ENCODE measurements around the gene CPLX1. TPM values are rescaled to one million over a fixed set of nuclear protein-coding genes. Genes with fewer than 3 reads are reported as not detected.

The CPLX1 gene
- total and polyA plus RNA-seq, 2 donors (not counting 1 experiment from before 2014, with no cell fraction given), result 0.03 to 0.66 TPM

DNA sequence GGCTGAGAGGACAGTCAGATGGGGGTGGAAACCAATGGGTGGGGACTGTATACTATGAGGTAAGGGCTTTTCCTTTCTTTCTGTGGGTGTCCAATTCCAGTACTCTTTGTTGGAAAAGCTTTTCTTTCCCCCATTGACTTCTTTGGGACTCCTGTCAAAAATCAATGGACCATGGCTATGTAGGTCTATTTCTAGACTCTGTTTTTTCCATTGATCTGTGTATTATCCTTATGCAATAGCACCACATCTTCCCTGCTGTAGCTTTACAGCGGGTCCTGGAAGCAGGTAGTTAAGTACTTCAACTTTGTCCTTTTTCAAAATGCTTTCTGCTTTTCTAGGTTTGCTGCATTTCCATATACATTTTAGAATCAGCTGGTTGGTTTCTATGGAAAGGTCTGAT is 11.8 kb upstream of the CPLX1 start:
- TF ChIP-seq CTCF (conservative IDR thresholded peaks at IDR 0.05 in 1 of 2, IDR thresholded peaks at IDR 0.05 in 1 of 2; ENCODE audit: low read depth in 1 of 2, low read length in 2 of 2) (no peak), EZH2 (IDR thresholded peaks at IDR 0.05; ENCODE audit: low read length, missing control alignments) (no peak)
- DNase-seq (ENCODE audit: low read depth in 2 of 2), result no peak

GRCh38 chr4:836750-837301 is 10.9 kb upstream of the CPLX1 start:
- Histone ChIP-seq H2AFZ (ENCODE audit: low read length) (no peak overlapping the region), H3K4me2 (ENCODE audit: extremely low read depth, insufficient read depth, low read length) (no peak overlapping the region), H3K9me3 (ENCODE audit: control insufficient read depth, insufficient read depth, low read depth, low read length) (no peaks in the 10 kb centered on the region), H4K20me1 (ENCODE audit: control insufficient read depth, extremely low read depth, insufficient read depth, low read length) (no peaks in the 10 kb centered on the region), H3K4me1 (ENCODE audit: control insufficient read depth, extremely low read depth, insufficient read depth, low read length) (no peaks in the 10 kb centered on the region), H3K27me3 (ENCODE audit: control insufficient read depth, insufficient read depth, low read length) (no peaks in the 10 kb centered on the region), H3K27ac (ENCODE audit: insufficient read depth, low read length) (no peak overlapping the region), H3K9ac (ENCODE audit: insufficient read depth, low read length) (no peak overlapping the region), H3K36me3 (ENCODE audit: control insufficient read depth, insufficient read depth, low read length) (no peaks in the 10 kb centered on the region), H3K4me3 (replicated peaks in 1 of 4; ENCODE audit: control extremely low read depth in 1 of 4, insufficient read depth in 1 of 4, low read depth in 3 of 4, low read length in 4 of 4) (no peak overlapping the region), H3K79me2 (ENCODE audit: control insufficient read depth, insufficient read depth, low read length) (no peaks in the 10 kb centered on the region)
- TF ChIP-seq EZH2 (IDR thresholded peaks at IDR 0.05; ENCODE audit: low read length, missing control alignments) (no peak), CTCF (conservative IDR thresholded peaks at IDR 0.05 in 1 of 2, IDR thresholded peaks at IDR 0.05 in 1 of 2; ENCODE audit: low read depth in 1 of 2, low read length in 2 of 2) (no peak)
- DNase-seq (ENCODE audit: low read depth in 2 of 2), result no peak

More for the DNA sequence above, 11.8 kb upstream of the CPLX1 start:
- H3K27me3 ChIP-seq (ENCODE audit: control insufficient read depth, insufficient read depth, low read length), result no peaks in the 10 kb centered on the region
- no peak overlapping the region for H3K4me3 ChIP-seq (replicated peaks in 1 of 4; ENCODE audit: control extremely low read depth in 1 of 4, insufficient read depth in 1 of 4, low read depth in 3 of 4, low read length in 4 of 4)
- H2AFZ ChIP-seq (ENCODE audit: low read length), result no peak overlapping the region
- H3K4me1 ChIP-seq (ENCODE audit: control insufficient read depth, extremely low read depth, insufficient read depth, low read length), result no peaks in the 10 kb centered on the region
- no peaks in the 10 kb centered on the region for H3K9me3 ChIP-seq (ENCODE audit: control insufficient read depth, insufficient read depth, low read depth, low read length)
- no peak overlapping the region for H3K4me2 ChIP-seq (ENCODE audit: extremely low read depth, insufficient read depth, low read length)
- H3K9ac ChIP-seq (ENCODE audit: insufficient read depth, low read length), result no peak overlapping the region
- H4K20me1 ChIP-seq (ENCODE audit: control insufficient read depth, extremely low read depth, insufficient read depth, low read length), result no peaks in the 10 kb centered on the region
- H3K79me2 ChIP-seq (ENCODE audit: control insufficient read depth, insufficient read depth, low read length), result no peaks in the 10 kb centered on the region
- H3K27ac ChIP-seq (ENCODE audit: insufficient read depth, low read length), result no peak overlapping the region
- H3K36me3 ChIP-seq (ENCODE audit: control insufficient read depth, insufficient read depth, low read length), result no peaks in the 10 kb centered on the region

DNA sequence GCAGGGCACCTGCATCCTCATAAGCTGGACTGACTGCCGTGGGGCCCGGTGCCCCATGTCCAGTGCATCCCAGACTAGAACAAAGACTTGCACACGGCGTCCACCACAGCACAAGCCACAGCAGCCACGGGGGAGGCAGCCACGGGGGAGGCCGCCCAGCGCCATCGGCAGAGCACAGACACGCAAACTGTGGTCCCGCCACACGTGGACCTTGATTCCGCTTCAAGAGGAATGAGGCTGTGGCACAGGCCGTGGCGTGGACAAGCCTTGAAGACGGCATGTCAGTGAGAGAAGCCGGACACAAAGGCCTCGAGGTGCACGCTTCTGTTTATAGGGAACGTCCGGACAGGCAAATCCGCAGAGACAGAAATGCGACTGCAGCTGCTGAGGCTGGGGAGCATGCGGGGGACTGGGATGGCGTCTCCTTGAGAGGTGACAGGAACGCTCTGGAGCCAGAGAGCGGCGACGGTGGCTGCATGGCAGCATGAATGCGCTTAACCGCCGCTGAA is 10.1 kb upstream of the CPLX1 start:
- H4K20me1 ChIP-seq (ENCODE audit: control insufficient read depth, extremely low read depth, insufficient read depth, low read length), result no peaks in the 10 kb centered on the region
- H3K9me3 ChIP-seq (ENCODE audit: control insufficient read depth, insufficient read depth, low read depth, low read length), result no peaks in the 10 kb centered on the region
- no peak overlapping the region for H3K9ac ChIP-seq (ENCODE audit: insufficient read depth, low read length)
- TF ChIP-seq CTCF (conservative IDR thresholded peaks at IDR 0.05 in 1 of 2, IDR thresholded peaks at IDR 0.05 in 1 of 2; ENCODE audit: low read depth in 1 of 2, low read length in 2 of 2) (no peak), EZH2 (IDR thresholded peaks at IDR 0.05; ENCODE audit: low read length, missing control alignments) (no peak)
- H3K27ac ChIP-seq (ENCODE audit: insufficient read depth, low read length), result no peak overlapping the region
- H2AFZ ChIP-seq (ENCODE audit: low read length), result no peak overlapping the region
- no peaks in the 10 kb centered on the region for H3K36me3 ChIP-seq (ENCODE audit: control insufficient read depth, insufficient read depth, low read length)
- no peaks in the 10 kb centered on the region for H3K79me2 ChIP-seq (ENCODE audit: control insufficient read depth, insufficient read depth, low read length)
- H3K4me1 ChIP-seq (ENCODE audit: control insufficient read depth, extremely low read depth, insufficient read depth, low read length), result no peaks in the 10 kb centered on the region
- no peaks in the 10 kb centered on the region for H3K27me3 ChIP-seq (ENCODE audit: control insufficient read depth, insufficient read depth, low read length)
- H3K4me3 ChIP-seq (replicated peaks in 1 of 4; ENCODE audit: control extremely low read depth in 1 of 4, insufficient read depth in 1 of 4, low read depth in 3 of 4, low read length in 4 of 4), result no peak overlapping the region
- no peak for DNase-seq (ENCODE audit: low read depth in 2 of 2)
- no peak overlapping the region for H3K4me2 ChIP-seq (ENCODE audit: extremely low read depth, insufficient read depth, low read length)
